ENCODE measurements around the gene BRME1. TPM values are rescaled to one million over a fixed set of nuclear protein-coding genes. Genes with fewer than 3 reads are reported as not detected.

The BRME1 gene
- total and polyA plus RNA-seq, 2 of the 13 experiments (the other 11 are each of a cell fraction or from before 2014, with no cell fraction given): 0.74 to 1.5 TPM

GRCh38 chr19:13841086-13841961 is 64.6 kb downstream of the BRME1 start (continued):
- TF ChIP-seq SNAPC4 (CRISPR knock-in tag; IDR thresholded peaks at IDR 0.05) (0 out of 2 replicates have a peak, but pooled peaks have one; percentile 26), MATR3 (CRISPR knock-in tag; IDR thresholded peaks at IDR 0.05) (no peak), ZNF616 (CRISPR knock-in tag; IDR thresholded peaks at IDR 0.05; ENCODE audit: low read depth) (no peak), ZNF687 (CRISPR knock-in tag; IDR thresholded peaks at IDR 0.05) (peak; percentile 46), ZNF749 (CRISPR knock-in tag; IDR thresholded peaks at IDR 0.05; ENCODE audit: borderline replicate concordance) (no peak), HNRNPL (IDR thresholded peaks at IDR 0.05; ENCODE audit: low read depth, low read length) (peak; percentile 90), PHF8 (CRISPR knock-in tag; IDR thresholded peaks at IDR 0.05) (no peak), TOE1 (CRISPR knock-in tag; IDR thresholded peaks at IDR 0.05) (no peak), NR2F6 (IDR thresholded peaks at IDR 0.05) (no peak), NR2F6 (CRISPR knock-in tag; IDR thresholded peaks at IDR 0.05) (no peak), ZNF816 (CRISPR knock-in tag; IDR thresholded peaks at IDR 0.05; ENCODE audit: borderline replicate concordance) (no peak), SRSF4 (IDR thresholded peaks at IDR 0.05; ENCODE audit: low read depth, low read length, poor library complexity, severe bottlenecking) (no peak), AKNA (CRISPR knock-in tag; IDR thresholded peaks at IDR 0.05; ENCODE audit: borderline replicate concordance) (no peak)
